OCI-LY7 (cell line): ENCODE data around the gene SCLT1. TPM values are rescaled to one million over a fixed set of nuclear protein-coding genes. Genes with fewer than 3 reads are reported as not detected.

Experiments used
- BruUV-seq: library from RNA; stranded (reverse); fragments of 400-500 nt; replicated peaks from 2 replicates; lab custom pipeline; 2021; lab: Mats Ljungman, UMichigan
- CTCF ChIA-PET: fragments of 300-600 bp; sonication (Branson Sonifier 250); formaldehyde crosslinking; loops from one replicate; lab custom pipeline; 2022; ENCODE audit warnings: antibody characterized with exemption; ENCODE audit not compliant: unreplicated experiment; lab: Charles Lee
- POLR2A ChIA-PET: fragments of 300-600 bp; sonication (Branson Sonifier 250); formaldehyde crosslinking; loops from one replicate; lab custom pipeline; 2022; ENCODE audit warnings: antibody characterized with exemption; lab: Charles Lee
- DNase-seq: peaks from one replicate; pipeline ENCODE4 v3.0.0-alpha.2; 2015; ENCODE audit warnings: low spot score
- H2AFZ ChIP-seq: fragments of 200-600 bp; sonication (generic), shearing (Covaris generic); 2 replicates; pipeline ENCODE4 v1.6.1; 2014; ENCODE audit warnings: mild to moderate bottlenecking, antibody characterized with exemption, low read length, moderate library complexity
- H3K27ac ChIP-seq: fragments of 200-600 bp; sonication (generic); 2 replicates; pipeline ENCODE4 v1.5.1; 2014; ENCODE audit warnings: mixed run types, low read depth, mild to moderate bottlenecking, moderate library complexity, low read length, inconsistent platforms; ENCODE audit not compliant: poor library complexity, severe bottlenecking
- H3K36me3 ChIP-seq: fragments of 200-600 bp; sonication (generic); 2 replicates; pipeline ENCODE4 v1.6.1; 2014; ENCODE audit warnings: mild to moderate bottlenecking, antibody characterized with exemption, low read length, moderate library complexity, mixed read lengths; ENCODE audit not compliant: insufficient read depth
- H3K4me1 ChIP-seq: fragments of 200-600 bp; sonication (generic); 2 replicates; pipeline ENCODE4 v1.5.1; 2014; ENCODE audit warnings: mild to moderate bottlenecking, low read length; ENCODE audit not compliant: insufficient read depth, poor library complexity, severe bottlenecking
- H3K4me2 ChIP-seq: fragments of 200-600 bp; sonication (generic); 2 replicates; pipeline ENCODE4 v1.6.1; 2014; ENCODE audit warnings: mild to moderate bottlenecking, low read length
- H3K4me3 ChIP-seq: fragments of 200-600 bp; sonication (generic); 2 replicates; pipeline ENCODE4 v1.5.1; 2014; ENCODE audit warnings: mild to moderate bottlenecking, low read depth, low read length; ENCODE audit not compliant: poor library complexity, severe bottlenecking
- H3K79me2 ChIP-seq: fragments of 200-600 bp; sonication (generic); 2 replicates; pipeline ENCODE4 v1.6.1; 2016; ENCODE audit warnings: low read depth, mild to moderate bottlenecking, low read length, moderate library complexity, mixed read lengths; ENCODE audit not compliant: insufficient read depth
- H3K9me2 ChIP-seq: fragments of 200-600 bp; sonication (generic); 2 replicates; pipeline ENCODE4 v1.6.1; 2016; ENCODE audit warnings: mild to moderate bottlenecking, low read length, mixed read lengths; ENCODE audit not compliant: insufficient read depth
- H3K9me3 ChIP-seq: fragments of 200-600 bp; sonication (generic); 2 replicates; pipeline ENCODE4 v1.6.1; 2014; ENCODE audit warnings: mild to moderate bottlenecking, mixed run types, low read length, mixed read lengths
- H4K20me1 ChIP-seq: fragments of 200-600 bp; sonication (generic); 2 replicates; pipeline ENCODE4 v1.6.1; 2014; ENCODE audit warnings: mild to moderate bottlenecking, antibody characterized with exemption, low read length, moderate library complexity, mixed read lengths; ENCODE audit not compliant: insufficient read depth
- EZH2phosphoT487 ChIP-seq: fragments of 200-600 bp; sonication (generic); IDR thresholded peaks from 2 replicates; pipeline ENCODE4 v1.6.1; 2018; ENCODE audit warnings: low read depth, borderline replicate concordance, mild to moderate bottlenecking, mixed run types, antibody characterized with exemption, low read length, moderate library complexity, mixed read lengths
- intact Hi-C: fragments of 100-400 bp; cut with micrococcal nuclease; formaldehyde crosslinking; loops from one replicate; pipeline ENCODE4 v1.10.0; 2022; ENCODE audit not compliant: unreplicated experiment
- total RNA-seq, 2 experiments: library from RNA; depleted of rRNA in 1 of 2; stranded (reverse); fragments of >200 nt in 1 of 2; shearing (Covaris generic) in 1 of 2; gene quantifications; 2 replicates each; pipeline ENCODE4 v1.2.3, GENCODE V29; 2014 to 2022
- TF ChIP-seq, protein P1 (sequence below): fragments of 200-600 bp; sonication (generic); conservative IDR thresholded peaks from 2 replicates; pipeline ENCODE4 v1.5.1; 2014; ENCODE audit warnings: mild to moderate bottlenecking, antibody characterized with exemption, low read length, moderate library complexity, mixed read lengths

Gene SCLT1
- total RNA-seq, 2 experiments from 2014 or later, result 36.9 to 42.0 TPM

DNA sequence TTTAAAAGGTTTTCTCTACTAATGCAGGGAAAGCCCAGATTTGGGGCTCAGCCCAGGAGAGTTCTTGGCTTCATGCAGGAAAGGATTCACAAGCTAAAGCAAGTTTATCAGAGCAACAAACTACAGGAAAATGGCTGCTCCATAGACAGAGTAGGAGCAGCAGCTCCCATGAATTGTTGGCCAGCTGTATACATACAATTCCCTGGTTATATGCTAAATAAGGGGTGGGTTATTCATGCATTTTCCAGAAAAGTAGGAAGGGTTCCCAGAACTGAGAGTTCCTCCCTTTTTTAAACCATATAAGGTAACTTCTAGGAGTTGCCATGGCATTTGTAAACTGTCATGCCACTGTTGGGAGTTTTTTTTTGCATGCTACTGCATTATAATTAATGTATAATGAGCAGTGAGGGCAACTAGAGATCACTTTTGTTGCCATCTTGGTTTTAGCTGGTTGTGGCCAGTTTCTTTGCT, 5.2 kb upstream of the SCLT1 start:
- no peak for TF ChIP-seq EZH2phosphoT487
- TF ChIP-seq, protein P1, sequence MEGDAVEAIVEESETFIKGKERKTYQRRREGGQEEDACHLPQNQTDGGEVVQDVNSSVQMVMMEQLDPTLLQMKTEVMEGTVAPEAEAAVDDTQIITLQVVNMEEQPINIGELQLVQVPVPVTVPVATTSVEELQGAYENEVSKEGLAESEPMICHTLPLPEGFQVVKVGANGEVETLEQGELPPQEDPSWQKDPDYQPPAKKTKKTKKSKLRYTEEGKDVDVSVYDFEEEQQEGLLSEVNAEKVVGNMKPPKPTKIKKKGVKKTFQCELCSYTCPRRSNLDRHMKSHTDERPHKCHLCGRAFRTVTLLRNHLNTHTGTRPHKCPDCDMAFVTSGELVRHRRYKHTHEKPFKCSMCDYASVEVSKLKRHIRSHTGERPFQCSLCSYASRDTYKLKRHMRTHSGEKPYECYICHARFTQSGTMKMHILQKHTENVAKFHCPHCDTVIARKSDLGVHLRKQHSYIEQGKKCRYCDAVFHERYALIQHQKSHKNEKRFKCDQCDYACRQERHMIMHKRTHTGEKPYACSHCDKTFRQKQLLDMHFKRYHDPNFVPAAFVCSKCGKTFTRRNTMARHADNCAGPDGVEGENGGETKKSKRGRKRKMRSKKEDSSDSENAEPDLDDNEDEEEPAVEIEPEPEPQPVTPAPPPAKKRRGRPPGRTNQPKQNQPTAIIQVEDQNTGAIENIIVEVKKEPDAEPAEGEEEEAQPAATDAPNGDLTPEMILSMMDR, result no peak
- no peaks in the 10 kb centered on the region for H4K20me1 ChIP-seq
- ChIA-PET POLR2A (interaction anchor here (0.8 to 1.6 kb wide), 4 partner anchors 11 to 208 kb away, joined by 4 to 6 read pairs (median 5); no protein-coding TSS in a partner anchor), CTCF (no interaction called here)
- no peak for DNase-seq
- intact Hi-C loops, result loop anchor here (10.0 kb wide), 1 partner anchor 1134 kb away; the partner anchor contains the start of genes ABHD18 and MFSD8
- BruUV-seq, result no TSS peak
- no peaks in the 10 kb centered on the region for H3K9me2 ChIP-seq
- H3K4me3 ChIP-seq, result no peak overlapping the region
- peaks cover 25% of the 10 kb centered on the region for H3K4me1 ChIP-seq
- H3K36me3 ChIP-seq, result no peaks in the 10 kb centered on the region
- no peak overlapping the region for H3K27ac ChIP-seq
- no peak overlapping the region for H2AFZ ChIP-seq
- no peak overlapping the region for H3K4me2 ChIP-seq
- peaks cover 14% of the 10 kb centered on the region; the same call in 1 of the 2 replicates for H3K79me2 ChIP-seq
- no peaks in the 10 kb centered on the region for H3K9me3 ChIP-seq

GRCh38 chr4:129095811-129096454, 2.6 kb upstream of the SCLT1 start, which contains the start of gene C4orf33:
TSS of gene C4orf33 (plus strand) at chr4:129096152. CDS start at chr4:129102611, 6,459 bp downstream.
- Histone ChIP-seq H3K9me2 (no peaks in the 10 kb centered on the region), H4K20me1 (peaks cover 13% of the 10 kb centered on the region; the same call in 1 of the 2 replicates), H3K4me1 (peaks cover 29% of the 10 kb centered on the region), H3K4me2 (peak within 1 kb of the TSS; percentile 83), H3K79me2 (peaks cover 35% of the 10 kb centered on the region), H2AFZ (peak within 1 kb of the TSS; percentile 85), H3K27ac (peak within 1 kb of the TSS; percentile 35), H3K9me3 (no peaks in the 10 kb centered on the region), H3K4me3 (peak within 1 kb of the TSS; percentile 88), H3K36me3 (no peaks in the 10 kb centered on the region)
- intact Hi-C loops, result loop anchor here (10.0 kb wide), 1 partner anchor 1131 kb away; the partner anchor contains the start of genes ABHD18 and MFSD8
- TF ChIP-seq EZH2phosphoT487, result no peak
- TF ChIP-seq, protein P1, result no peak
- peak; percentile 87 for DNase-seq
- CTCF ChIA-PET, result no interaction called here
- POLR2A ChIA-PET, result interaction anchor here (0.6 to 4.3 kb wide), 3 partner anchors 8 to 282 kb away, joined by 3 to 32 read pairs (median 10); no protein-coding TSS in a partner anchor
- BruUV-seq, result no TSS peak
